ENCODE data around the gene ARG2.

- TF ChIP-seq ARNTL (CRISPR knock-in tag; IDR thresholded peaks at IDR 0.05; ENCODE audit: borderline replicate concordance, low read depth) (no peak), ISL1 (CRISPR knock-in tag; IDR thresholded peaks at IDR 0.05) (no peak), ZNF8 (CRISPR knock-in tag; IDR thresholded peaks at IDR 0.05) (no peak)
These were observed 30.4 kb upstream of the ARG2 start for GRCh38 chr14:67589204-67589770.
